Uterus (tissue), 4 donors: ENCODE data around the gene TEK. TPM values are rescaled to one million over a fixed set of nuclear protein-coding genes. Genes with fewer than 3 reads are reported as not detected.

Experiments
- DNase-seq, 2 donors: peaks; one replicate each; pipeline ENCODE4 v3.0.0-alpha.2; 2019 to 2020
- H3K27ac ChIP-seq, 2 donors: fragments of 200-600 bp; sonication (generic); 1 replicate in 1 of 2; 2 replicates in 1 of 2; pipeline ENCODE4 v1.5.1; 2016 to 2018
- H3K27me3 ChIP-seq, 2 donors: fragments of 200-600 bp; sonication (generic); one replicate each; pipeline ENCODE4 v1.5.1; 2018 to 2019; ENCODE audit warnings: control low read depth in 1 of 2
- H3K36me3 ChIP-seq, 2 donors: fragments of 200-600 bp; sonication (generic); one replicate each; pipeline ENCODE4 v1.5.1; 2019; ENCODE audit warnings: control low read depth in 1 of 2
- H3K4me1 ChIP-seq, 2 donors: fragments of 200-600 bp; sonication (generic); one replicate each; pipeline ENCODE4 v1.5.1; 2018 to 2019; ENCODE audit warnings: control low read depth in 1 of 2
- H3K4me3 ChIP-seq, 2 donors: fragments of 200-600 bp; sonication (generic); 1 replicate in 1 of 2; 2 replicates in 1 of 2; pipeline ENCODE4 v1.5.1; 2018 to 2019; ENCODE audit warnings: mild to moderate bottlenecking in 1 of 2
- H3K9me3 ChIP-seq, 2 donors: fragments of 200-600 bp; sonication (generic); one replicate each; pipeline ENCODE4 v1.5.1; 2019; ENCODE audit warnings: control low read depth in 1 of 2
- CTCF ChIP-seq, 4 experiments: fragments of 200-600 bp in 2 of 4; fragments of 450-650 bp in 2 of 4; sonication (generic) in 2 of 4; IDR thresholded peaks; one replicate each; pipeline ENCODE4 v1.5.1; 2016 to 2019; ENCODE audit warnings: antibody characterized with exemption in 4 of 4, mild to moderate bottlenecking in 2 of 4, moderate library complexity in 1 of 4
- POLR2A ChIP-seq, 2 donors: fragments of 450-650 bp; IDR thresholded peaks; one replicate each; pipeline ENCODE4 v1.6.1; 2016; ENCODE audit warnings: antibody characterized with exemption in 2 of 2, mild to moderate bottlenecking in 1 of 2, moderate library complexity in 1 of 2
- intact Hi-C: fragments of 100-400 bp; cut with DNase I; formaldehyde crosslinking; loops from one replicate; pipeline ENCODE4 v1.15.1; 2023; ENCODE audit warnings: low total_unique reads
- total RNA-seq, 4 donors: library from RNA; depleted of rRNA in 3 of 4; stranded (reverse); fragments of >200 nt in 3 of 4; gene quantifications; one replicate each; pipeline versions ENCODE4 v1.1.0 to v1.2.4, GENCODE V29; 2014 to 2023
- donor health status: DM: yes; HTN: yes; CAD: no.

Gene TEK
- total RNA-seq, 4 donors from 2014 or later: 13.5 to 61.3 (median 34.2) TPM

- Histone ChIP-seq H3K4me3 (no peak overlapping the region), H3K4me1 (no peaks in the 10 kb centered on the region), H3K27ac (no peak overlapping the region), H3K36me3 (no peaks in the 10 kb centered on the region), H3K9me3 (no peaks in the 10 kb centered on the region), H3K27me3 (no peaks in the 10 kb centered on the region)
- TF ChIP-seq POLR2A (IDR thresholded peaks at IDR 0.05) (no peak), CTCF (IDR thresholded peaks at IDR 0.05) (no peak)
- DNase-seq: no peak
- intact Hi-C loops: no loop called here
These were observed 72.4 kb downstream of the TEK start for GRCh38 chr9:27181381-27181780.

- no peaks in the 10 kb centered on the region for H3K27me3 ChIP-seq
- no peaks in the 10 kb centered on the region for H3K9me3 ChIP-seq
- no peak overlapping the region for H3K4me3 ChIP-seq
- DNase-seq: no peak
- no peaks in the 10 kb centered on the region for H3K36me3 ChIP-seq
- H3K27ac ChIP-seq: no peak overlapping the region
- intact Hi-C loops: no loop called here
- TF ChIP-seq POLR2A (IDR thresholded peaks at IDR 0.05) (no peak), CTCF (IDR thresholded peaks at IDR 0.05) (no peak)
- no peaks in the 10 kb centered on the region for H3K4me1 ChIP-seq
These were observed 73.4 kb downstream of the TEK start for GRCh38 chr9:27182421-27182820.

GRCh38 chr9:27183131-27183530 lies 74.1 kb downstream of the TEK start:
- Histone ChIP-seq H3K27me3 (no peaks in the 10 kb centered on the region), H3K9me3 (no peaks in the 10 kb centered on the region), H3K4me1 (no peaks in the 10 kb centered on the region), H3K27ac (no peak overlapping the region), H3K4me3 (no peak overlapping the region), H3K36me3 (no peaks in the 10 kb centered on the region)
- intact Hi-C loops: no loop called here
- no peak for DNase-seq
- TF ChIP-seq CTCF (IDR thresholded peaks at IDR 0.05): no peak
- no peak for TF ChIP-seq POLR2A (IDR thresholded peaks at IDR 0.05)

- Histone ChIP-seq H3K36me3 (no peaks in the 10 kb centered on the region), H3K4me1 (no peaks in the 10 kb centered on the region), H3K27ac (no peak overlapping the region), H3K4me3 (no peak overlapping the region), H3K9me3 (no peaks in the 10 kb centered on the region), H3K27me3 (no peaks in the 10 kb centered on the region)
- TF ChIP-seq POLR2A (IDR thresholded peaks at IDR 0.05): no peak
- no peak for TF ChIP-seq CTCF (IDR thresholded peaks at IDR 0.05)
- intact Hi-C loops: no loop called here
- DNase-seq: no peak
These were observed 74.7 kb downstream of the TEK start for GRCh38 chr9:27183701-27184100.

GRCh38 chr9:27184556-27185351 lies 75.7 kb downstream of the TEK start:
- no peaks in the 10 kb centered on the region for H3K27me3 ChIP-seq
- TF ChIP-seq CTCF (IDR thresholded peaks at IDR 0.05) (no peak), POLR2A (IDR thresholded peaks at IDR 0.05) (no peak)
- intact Hi-C loops: no loop called here
- H3K4me1 ChIP-seq: no peaks in the 10 kb centered on the region
- H3K9me3 ChIP-seq: no peaks in the 10 kb centered on the region
- H3K27ac ChIP-seq: no peak overlapping the region
- peak in 1 of 2 donors; percentile 24 for DNase-seq
- H3K36me3 ChIP-seq: no peaks in the 10 kb centered on the region
- no peak overlapping the region for H3K4me3 ChIP-seq
